ENCODE measurements around the gene SERPINH1. TPM values are rescaled to one million over a fixed set of nuclear protein-coding genes. Genes with fewer than 3 reads are reported as not detected.

Gene SERPINH1
- total and polyA plus RNA-seq, 7 experiments from 2014 or later, result 2.9 to 19.9 (median 7.8) TPM

DNA sequence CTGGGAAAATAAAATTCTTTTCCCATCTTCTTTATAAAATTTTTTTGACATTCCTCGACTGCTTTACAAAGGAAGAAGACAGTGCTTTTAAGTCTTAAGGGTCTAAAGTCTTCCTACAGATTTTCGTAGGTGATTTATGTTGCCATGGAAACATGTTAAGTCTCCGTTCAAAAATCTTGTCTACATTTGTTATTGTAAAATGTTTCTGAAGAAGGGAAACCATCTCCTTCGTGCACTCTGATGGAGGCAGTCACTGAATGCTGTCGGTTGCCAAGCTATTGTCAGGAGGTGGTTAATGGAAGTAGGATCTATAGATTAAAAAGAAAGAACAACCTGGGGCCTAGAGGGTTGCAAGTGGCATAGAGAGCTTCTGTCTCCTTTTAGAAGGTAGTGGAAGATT lies 54.2 kb downstream of the SERPINH1 start:
- Mint-ChIP-seq H3K36me3 (no peaks in the 10 kb centered on the region), H3K27ac (no peak overlapping the region), H3K4me3 (no peak overlapping the region), H3K9me3 (peaks cover 0 to 15% (median 5%) of the 10 kb centered on the region in 11 donors), H3K4me1 (no peaks in the 10 kb centered on the region), H3K27me3 (peaks cover 0 to 15% (median 9%) of the 10 kb centered on the region in 5 donors)
- Histone ChIP-seq H3K36me3 (ENCODE audit: control insufficient read depth in 2 of 3, insufficient read depth in 3 of 3, low read length in 3 of 3) (no peaks in the 10 kb centered on the region), H3K4me1 (ENCODE audit: control insufficient read depth in 2 of 2, insufficient read depth in 2 of 2, low read length in 2 of 2) (no peaks in the 10 kb centered on the region), H3K9me3 (ENCODE audit: control insufficient read depth in 2 of 3, low read length in 3 of 3) (no peaks in the 10 kb centered on the region), H3K27ac (ENCODE audit: low read depth, low read length) (no peak overlapping the region), H3K4me3 (ENCODE audit: low read length) (no peak overlapping the region), H3K27me3 (ENCODE audit: control insufficient read depth in 2 of 2, insufficient read depth in 2 of 2, low read length in 2 of 2) (no peaks in the 10 kb centered on the region)
- CTCF ChIA-PET, result no interaction called here
- DNase-seq, result no peak
- POLR2A ChIA-PET, result no interaction called here
- intact Hi-C loops (cut with micrococcal nuclease), result no loop called here
- no peak for ATAC-seq

Other genes starting within 250 kb of the SERPINH1 start
- gene ARRB1, start 210.6 kb upstream of the SERPINH1 start, total RNA-seq, result 100 to 1,000 TPM in 1 of 5 experiments, 10 to 100 TPM in 4; 47.8 to 104 (median 63.9) TPM
- gene ARRB1, start 210.6 kb upstream of the SERPINH1 start, polyA plus RNA-seq, result 1 to 10 TPM; 7.5 to 9.0 TPM
- 1,000 to 10,000 TPM; 3,135 to 5,501 (median 5,089) TPM for gene RPS3, start 162.7 kb upstream of the SERPINH1 start, total RNA-seq
- gene RPS3, start 162.7 kb upstream of the SERPINH1 start, polyA plus RNA-seq, result 1,000 to 10,000 TPM; 6,041 to 7,167 TPM
- gene KLHL35, start 129.1 kb upstream of the SERPINH1 start, total RNA-seq, result 1 to 10 TPM in 3 of 5 experiments, under 1 TPM in 2; 0.60 to 1.4 (median 1.1) TPM
- under 1 TPM; 0.57 to 0.60 TPM for gene KLHL35, start 129.1 kb upstream of the SERPINH1 start, polyA plus RNA-seq
- gene GDPD5, start 36.3 kb upstream of the SERPINH1 start, total RNA-seq, result 10 to 100 TPM; 18.0 to 50.3 (median 24.7) TPM
- gene GDPD5, start 36.3 kb upstream of the SERPINH1 start, polyA plus RNA-seq, result 1 to 10 TPM; 3.9 to 7.1 TPM
- 1 to 10 TPM in 1 of 5 experiments, not detected in 4; 2.7 TPM for gene MAP6, start 106.8 kb downstream of the SERPINH1 start, total RNA-seq
- gene MAP6, start 106.8 kb downstream of the SERPINH1 start, polyA plus RNA-seq, result not detected
- not detected for gene MOGAT2, start 155.6 kb downstream of the SERPINH1 start, total RNA-seq
- not detected for gene MOGAT2, start 155.6 kb downstream of the SERPINH1 start, polyA plus RNA-seq
- gene DGAT2, start 206.5 kb downstream of the SERPINH1 start, total RNA-seq, result 1 to 10 TPM in 3 of 5 experiments, under 1 TPM in 2; 0.32 to 8.5 (median 1.4) TPM
- gene DGAT2, start 206.5 kb downstream of the SERPINH1 start, polyA plus RNA-seq, result under 1 TPM; 0.30 to 0.58 TPM

All from naive thymus-derived CD4-positive, alpha-beta T cell (primary cell).